ENCODE measurements around the gene ATG10.

Gene ATG10

DNA sequence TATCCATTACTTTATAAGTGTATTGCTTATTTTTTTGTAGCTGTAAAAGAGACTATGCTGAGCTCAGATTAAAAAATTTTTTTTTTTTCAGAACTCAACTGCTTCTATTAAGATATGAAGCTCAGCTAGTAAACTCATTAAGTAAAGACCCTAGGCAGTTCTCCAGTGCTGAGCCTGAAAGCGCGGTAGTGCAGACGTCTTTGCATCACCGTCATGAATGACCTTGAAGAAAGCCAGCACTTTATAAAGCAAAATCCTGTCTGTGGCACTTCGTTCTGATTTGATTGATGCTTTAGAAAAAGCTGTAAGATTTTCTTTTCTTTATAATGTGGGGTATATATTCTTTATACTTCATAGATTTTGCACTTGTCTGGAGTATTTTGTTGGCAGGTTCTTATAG lies 105.7 kb downstream of the ATG10 start:
- TF ChIP-seq CEBPB (IDR thresholded peaks at IDR 0.05) = no peak
- TF ChIP-seq CREB1 (IDR thresholded peaks at IDR 0.05; ENCODE audit: low read depth) = no peak
- TF ChIP-seq ZBTB7A (IDR thresholded peaks at IDR 0.05; ENCODE audit: low read depth) = no peak
- TF ChIP-seq, protein P1, sequence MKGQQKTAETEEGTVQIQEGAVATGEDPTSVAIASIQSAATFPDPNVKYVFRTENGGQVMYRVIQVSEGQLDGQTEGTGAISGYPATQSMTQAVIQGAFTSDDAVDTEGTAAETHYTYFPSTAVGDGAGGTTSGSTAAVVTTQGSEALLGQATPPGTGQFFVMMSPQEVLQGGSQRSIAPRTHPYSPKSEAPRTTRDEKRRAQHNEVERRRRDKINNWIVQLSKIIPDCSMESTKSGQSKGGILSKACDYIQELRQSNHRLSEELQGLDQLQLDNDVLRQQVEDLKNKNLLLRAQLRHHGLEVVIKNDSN (IDR thresholded peaks at IDR 0.05) = no peak
- TF ChIP-seq, protein P2, sequence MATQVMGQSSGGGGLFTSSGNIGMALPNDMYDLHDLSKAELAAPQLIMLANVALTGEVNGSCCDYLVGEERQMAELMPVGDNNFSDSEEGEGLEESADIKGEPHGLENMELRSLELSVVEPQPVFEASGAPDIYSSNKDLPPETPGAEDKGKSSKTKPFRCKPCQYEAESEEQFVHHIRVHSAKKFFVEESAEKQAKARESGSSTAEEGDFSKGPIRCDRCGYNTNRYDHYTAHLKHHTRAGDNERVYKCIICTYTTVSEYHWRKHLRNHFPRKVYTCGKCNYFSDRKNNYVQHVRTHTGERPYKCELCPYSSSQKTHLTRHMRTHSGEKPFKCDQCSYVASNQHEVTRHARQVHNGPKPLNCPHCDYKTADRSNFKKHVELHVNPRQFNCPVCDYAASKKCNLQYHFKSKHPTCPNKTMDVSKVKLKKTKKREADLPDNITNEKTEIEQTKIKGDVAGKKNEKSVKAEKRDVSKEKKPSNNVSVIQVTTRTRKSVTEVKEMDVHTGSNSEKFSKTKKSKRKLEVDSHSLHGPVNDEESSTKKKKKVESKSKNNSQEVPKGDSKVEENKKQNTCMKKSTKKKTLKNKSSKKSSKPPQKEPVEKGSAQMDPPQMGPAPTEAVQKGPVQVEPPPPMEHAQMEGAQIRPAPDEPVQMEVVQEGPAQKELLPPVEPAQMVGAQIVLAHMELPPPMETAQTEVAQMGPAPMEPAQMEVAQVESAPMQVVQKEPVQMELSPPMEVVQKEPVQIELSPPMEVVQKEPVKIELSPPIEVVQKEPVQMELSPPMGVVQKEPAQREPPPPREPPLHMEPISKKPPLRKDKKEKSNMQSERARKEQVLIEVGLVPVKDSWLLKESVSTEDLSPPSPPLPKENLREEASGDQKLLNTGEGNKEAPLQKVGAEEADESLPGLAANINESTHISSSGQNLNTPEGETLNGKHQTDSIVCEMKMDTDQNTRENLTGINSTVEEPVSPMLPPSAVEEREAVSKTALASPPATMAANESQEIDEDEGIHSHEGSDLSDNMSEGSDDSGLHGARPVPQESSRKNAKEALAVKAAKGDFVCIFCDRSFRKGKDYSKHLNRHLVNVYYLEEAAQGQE (IDR thresholded peaks at IDR 0.05; ENCODE audit: low read depth) = no peak
- TF ChIP-seq EP300 (IDR thresholded peaks at IDR 0.05; ENCODE audit: borderline replicate concordance) = no peak
- TF ChIP-seq FOXM1 (IDR thresholded peaks at IDR 0.05; ENCODE audit: borderline replicate concordance, low read depth) = no peak

DNA sequence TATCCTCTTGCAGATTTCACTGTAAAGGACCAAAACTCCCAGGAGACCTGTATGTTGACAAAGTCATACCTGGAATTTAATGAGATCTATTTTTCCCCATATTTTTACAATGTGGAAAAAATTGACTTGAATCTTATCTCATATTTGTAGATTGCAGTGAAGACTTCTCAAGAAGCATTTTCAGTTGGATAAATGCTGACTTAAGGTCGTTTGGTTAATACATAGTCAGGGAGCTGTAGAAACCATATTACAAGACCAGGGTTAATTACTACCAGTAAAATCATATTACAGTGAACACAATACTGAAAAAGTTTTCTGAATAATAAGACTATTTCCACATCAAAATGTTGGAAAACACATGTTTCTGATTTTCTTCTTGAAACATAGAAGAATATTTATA lies 119.8 kb downstream of the ATG10 start:
- TF ChIP-seq YY1 (IDR thresholded peaks at IDR 0.05; ENCODE audit: low read depth) = no peak
- no peak for TF ChIP-seq TCF12 (IDR thresholded peaks at IDR 0.05; ENCODE audit: low read depth)
- TF ChIP-seq, protein P2 (IDR thresholded peaks at IDR 0.05; ENCODE audit: low read depth) = no peak
- no peak for TF ChIP-seq CREB1 (IDR thresholded peaks at IDR 0.05; ENCODE audit: low read depth)
- no peak for TF ChIP-seq CEBPB (IDR thresholded peaks at IDR 0.05)
- no peak for TF ChIP-seq ZBTB7A (IDR thresholded peaks at IDR 0.05; ENCODE audit: low read depth)
- no peak for TF ChIP-seq EP300 (IDR thresholded peaks at IDR 0.05; ENCODE audit: borderline replicate concordance)

DNA sequence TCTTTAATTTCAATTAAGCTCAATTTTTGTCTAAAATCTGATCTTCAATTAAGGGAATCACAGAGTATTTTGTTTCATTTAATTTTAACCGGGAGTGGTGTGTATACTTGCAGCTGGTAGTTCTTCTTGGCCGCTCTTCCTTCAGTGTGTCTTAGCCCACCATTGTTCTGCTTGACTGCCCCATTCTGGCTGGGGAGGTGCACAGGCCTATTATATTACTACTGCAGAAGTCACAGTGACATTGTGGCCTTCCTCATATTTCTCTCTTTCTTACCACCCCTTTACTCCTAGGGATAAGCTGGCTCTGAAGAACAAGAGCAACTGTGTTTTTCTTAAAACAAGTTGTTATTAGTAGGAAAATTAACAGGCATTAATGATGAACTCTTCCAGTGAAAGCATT lies 123.7 kb downstream of the ATG10 start:
- TF ChIP-seq, protein P1 (IDR thresholded peaks at IDR 0.05) = no peak
- no peak for TF ChIP-seq TCF12 (IDR thresholded peaks at IDR 0.05; ENCODE audit: low read depth)
- TF ChIP-seq TEAD4 (IDR thresholded peaks at IDR 0.05) = no peak
- no peak for TF ChIP-seq RAD21 (IDR thresholded peaks at IDR 0.05; ENCODE audit: low read depth)
- TF ChIP-seq TAF1 (IDR thresholded peaks at IDR 0.05; ENCODE audit: low read depth) = no peak
- TF ChIP-seq, protein P3, sequence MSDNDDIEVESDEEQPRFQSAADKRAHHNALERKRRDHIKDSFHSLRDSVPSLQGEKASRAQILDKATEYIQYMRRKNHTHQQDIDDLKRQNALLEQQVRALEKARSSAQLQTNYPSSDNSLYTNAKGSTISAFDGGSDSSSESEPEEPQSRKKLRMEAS (IDR thresholded peaks at IDR 0.05) = no peak
- TF ChIP-seq NFIC (IDR thresholded peaks at IDR 0.05) = no peak
- TF ChIP-seq EGR1 (IDR thresholded peaks at IDR 0.05) = no peak
- TF ChIP-seq CREB1 (IDR thresholded peaks at IDR 0.05; ENCODE audit: low read depth) = no peak
- TF ChIP-seq, protein P2 (IDR thresholded peaks at IDR 0.05; ENCODE audit: low read depth) = no peak
- no peak for TF ChIP-seq YY1 (IDR thresholded peaks at IDR 0.05; ENCODE audit: low read depth)

DNA sequence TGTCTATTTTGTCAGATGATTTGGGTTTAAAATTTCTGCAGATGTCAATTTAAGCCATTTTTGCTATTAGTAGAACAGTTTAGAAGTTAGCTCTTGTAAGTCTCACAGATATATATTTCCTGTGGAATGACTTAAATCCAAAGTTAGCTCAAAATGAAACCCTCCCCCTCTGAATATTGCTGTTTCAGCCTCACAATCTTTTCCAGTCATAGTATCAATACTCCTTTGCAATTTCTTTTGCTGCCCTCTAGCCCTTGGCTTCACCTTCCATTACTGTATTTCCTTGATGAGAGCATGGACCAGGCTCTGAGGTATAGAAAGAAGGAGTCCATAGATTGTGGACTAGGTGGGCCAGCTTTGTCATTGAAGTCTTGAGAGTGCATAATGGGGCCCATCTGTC lies 124.4 kb downstream of the ATG10 start:
- TF ChIP-seq, protein P2 (IDR thresholded peaks at IDR 0.05; ENCODE audit: low read depth) = no peak
- TF ChIP-seq FOXM1 (IDR thresholded peaks at IDR 0.05; ENCODE audit: borderline replicate concordance, low read depth) = no peak
- TF ChIP-seq CEBPB (IDR thresholded peaks at IDR 0.05) = no peak
- TF ChIP-seq TAF1 (IDR thresholded peaks at IDR 0.05; ENCODE audit: low read depth) = no peak
- no peak for TF ChIP-seq TCF12 (IDR thresholded peaks at IDR 0.05; ENCODE audit: low read depth)
- TF ChIP-seq EGR1 (IDR thresholded peaks at IDR 0.05) = no peak
- TF ChIP-seq RAD21 (IDR thresholded peaks at IDR 0.05; ENCODE audit: low read depth) = no peak
- TF ChIP-seq CREB1 (IDR thresholded peaks at IDR 0.05; ENCODE audit: low read depth) = no peak
- TF ChIP-seq ZBTB7A (IDR thresholded peaks at IDR 0.05; ENCODE audit: low read depth) = no peak
- TF ChIP-seq, protein P3 (IDR thresholded peaks at IDR 0.05) = no peak
- TF ChIP-seq YY1 (IDR thresholded peaks at IDR 0.05; ENCODE audit: low read depth) = no peak
- TF ChIP-seq EP300 (IDR thresholded peaks at IDR 0.05; ENCODE audit: borderline replicate concordance) = no peak
- no peak for TF ChIP-seq NFIC (IDR thresholded peaks at IDR 0.05)
- TF ChIP-seq, protein P1 (IDR thresholded peaks at IDR 0.05) = no peak
- TF ChIP-seq TEAD4 (IDR thresholded peaks at IDR 0.05) = no peak
